DOHH2 (cell line): Measurements from ENCODE around the gene MUC20.

ENCODE experiments used
- CTCF ChIP-seq: fragments of 200-600 bp; sonication (generic); IDR thresholded peaks from one replicate; pipeline ENCODE4 v1.5.1; 2014; ENCODE audit warnings: antibody characterized with exemption, mild to moderate bottlenecking, low read depth, low read length; ENCODE audit not compliant: poor library complexity, severe bottlenecking
- EZH2phosphoT487 ChIP-seq: fragments of 200-600 bp; sonication (generic); IDR thresholded peaks from 2 replicates; pipeline ENCODE4 v1.6.1; 2017; ENCODE audit warnings: borderline replicate concordance, mild to moderate bottlenecking, antibody characterized with exemption, low read length, moderate library complexity, mixed read lengths

- TF ChIP-seq CTCF (no peak), EZH2phosphoT487 (no peak)
These were observed 6.9 kb downstream of the MUC20 start for GRCh38 chr3:195727606-195728195.
